HG03457 (cell line): ENCODE data around the gene PREB.
"Not testable (repeated sequence)": the region's sequence is repeated elsewhere in the genome, so short reads cannot be mapped to it uniquely, and the experiment has no call there.

Experiments
- ATAC-seq: cut with Tn5 transposase; IDR thresholded peaks from one replicate; pipeline ENCODE4 v1.9.1; 2021; ENCODE audit warnings: moderate number of reproducible peaks; ENCODE audit not compliant: unreplicated experiment

Gene PREB

GRCh38 chr2:27133905-27134780, at the start of gene PREB:
Gene PREB, minus strand, starts transcription at chr2:27134636. Its CDS starts 215 bp downstream, at chr2:27134421.
- peak; percentile 59 for ATAC-seq

GRCh38 chr2:27184115-27184514, 49.7 kb upstream of the PREB start:
- ATAC-seq, result no peak

GRCh38 chr2:27182346-27182745, 47.9 kb upstream of the PREB start:
- no peak for ATAC-seq

- no peak for ATAC-seq
These were observed 45.0 kb upstream of the PREB start for GRCh38 chr2:27179344-27180000.

GRCh38 chr2:27178469-27178868, 44.0 kb upstream of the PREB start:
- ATAC-seq, result no peak

GRCh38 chr2:27177441-27178351, 43.3 kb upstream of the PREB start:
- ATAC-seq, result no peak

- ATAC-seq, result not testable (repeated sequence)
These were observed 41.3 kb upstream of the PREB start for GRCh38 chr2:27175781-27176180.

- no peak for ATAC-seq
These were observed 40.9 kb upstream of the PREB start for GRCh38 chr2:27175330-27175729.

GRCh38 chr2:27174638-27175037, 40.2 kb upstream of the PREB start:
- no peak for ATAC-seq

GRCh38 chr2:27171351-27171848, 37.0 kb upstream of the PREB start:
- ATAC-seq, result no peak

- ATAC-seq, result no peak
These were observed 36.3 kb upstream of the PREB start for GRCh38 chr2:27170581-27171337.

- no peak for ATAC-seq
These were observed 30.7 kb upstream of the PREB start for GRCh38 chr2:27164960-27165763.

- ATAC-seq, result no peak
These were observed 28.0 kb upstream of the PREB start for GRCh38 chr2:27162151-27163121.

GRCh38 chr2:27160191-27160590, 25.8 kb upstream of the PREB start:
- no peak for ATAC-seq

- no peak for ATAC-seq
These were observed 24.8 kb upstream of the PREB start for GRCh38 chr2:27159271-27159670.

GRCh38 chr2:27158468-27158867, 24.0 kb upstream of the PREB start:
- ATAC-seq, result no peak

GRCh38 chr2:27155069-27155520, 20.7 kb upstream of the PREB start:
- no peak for ATAC-seq

- no peak for ATAC-seq
These were observed 20.1 kb upstream of the PREB start for GRCh38 chr2:27154488-27154887.
